H9 (cell line): ENCODE data around the gene ZHX3. TPM values are rescaled to one million over a fixed set of nuclear protein-coding genes. Genes with fewer than 3 reads are reported as not detected.

ENCODE experiments used
- DNase-seq: peaks from one replicate; pipeline ENCODE4 v3.0.0-alpha.2; 2017
- H2AFZ ChIP-seq: one replicate; pipeline ENCODE4 v1.6.1; 2013; ENCODE audit warnings: mild to moderate bottlenecking, low read length, control low read depth, moderate library complexity
- H2AK5ac ChIP-seq: 2 replicates; pipeline ENCODE4 v1.6.1; 2013; ENCODE audit warnings: low read length, control low read depth, mixed read lengths; ENCODE audit not compliant: insufficient read length
- H2BK120ac ChIP-seq: one replicate; pipeline ENCODE4 v1.6.1; 2013; ENCODE audit warnings: low read depth, mild to moderate bottlenecking, low read length, control low read depth, inconsistent platforms; ENCODE audit not compliant: poor library complexity, severe bottlenecking
- H2BK12ac ChIP-seq: 2 replicates; pipeline ENCODE4 v1.6.1; 2013; ENCODE audit warnings: low read length, control low read depth, mixed read lengths, low read depth; ENCODE audit not compliant: insufficient read length
- H2BK15ac ChIP-seq: 2 replicates; pipeline ENCODE4 v1.6.1; 2013; ENCODE audit warnings: low read depth, low read length, control low read depth
- H2BK20ac ChIP-seq: one replicate; pipeline ENCODE4 v1.6.1; 2013; ENCODE audit warnings: low read depth, mild to moderate bottlenecking, low read length, control low read depth, inconsistent platforms; ENCODE audit not compliant: poor library complexity, severe bottlenecking
- H2BK5ac ChIP-seq: 2 replicates; pipeline ENCODE4 v1.6.1; 2013; ENCODE audit warnings: low read length, control low read depth, mixed read lengths; ENCODE audit not compliant: insufficient read length
- H3K14ac ChIP-seq: 2 replicates; pipeline ENCODE4 v1.6.1; 2013; ENCODE audit warnings: low read length, control low read depth; ENCODE audit not compliant: insufficient read depth
- H3K18ac ChIP-seq: 2 replicates; pipeline ENCODE4 v1.6.1; 2013; ENCODE audit warnings: low read depth, mild to moderate bottlenecking, mixed read lengths, low read length, control low read depth; ENCODE audit not compliant: insufficient read length
- H3K23ac ChIP-seq: 2 replicates; pipeline ENCODE4 v1.6.1; 2013; ENCODE audit warnings: low read length, control low read depth, mixed read lengths, low read depth; ENCODE audit not compliant: insufficient read length
- H3K23me2 ChIP-seq: 2 replicates; pipeline ENCODE4 v1.6.1; 2013; ENCODE audit warnings: low read depth, mild to moderate bottlenecking, mixed read lengths, low read length, control low read depth; ENCODE audit not compliant: insufficient read length, poor library complexity, severe bottlenecking
- H3K27ac ChIP-seq: 2 replicates; pipeline ENCODE4 v1.5.1; 2013; ENCODE audit warnings: low read length, control low read depth, mixed read lengths, low read depth; ENCODE audit not compliant: insufficient read length
- H3K27me3 ChIP-seq: 2 replicates; pipeline ENCODE4 v1.6.1; 2013; ENCODE audit warnings: low read length, control low read depth, inconsistent platforms; ENCODE audit not compliant: insufficient read depth
- H3K4ac ChIP-seq: 2 replicates; pipeline ENCODE4 v1.6.1; 2013; ENCODE audit warnings: low read depth, mild to moderate bottlenecking, control low read depth, inconsistent platforms, low read length, moderate library complexity
- H3K4me1 ChIP-seq: 2 replicates; pipeline ENCODE4 v1.6.1; 2013; ENCODE audit warnings: low read length, control low read depth, inconsistent platforms; ENCODE audit not compliant: insufficient read depth
- H3K4me2 ChIP-seq: 2 replicates; pipeline ENCODE4 v1.6.1; 2013; ENCODE audit warnings: low read length, control low read depth, mixed read lengths; ENCODE audit not compliant: insufficient read length, insufficient read depth
- H3K56ac ChIP-seq: 2 replicates; pipeline ENCODE4 v1.6.1; 2013; ENCODE audit warnings: low read depth, mild to moderate bottlenecking, mixed read lengths, low read length, control low read depth; ENCODE audit not compliant: insufficient read length
- H3K79me1 ChIP-seq: 2 replicates; pipeline ENCODE4 v1.6.1; 2013; ENCODE audit warnings: low read depth, mild to moderate bottlenecking, moderate library complexity, low read length, control low read depth, inconsistent platforms; ENCODE audit not compliant: insufficient read depth, poor library complexity, severe bottlenecking
- H3K79me2 ChIP-seq: 2 replicates; pipeline ENCODE4 v1.6.1; 2013; ENCODE audit warnings: low read length, control low read depth, inconsistent platforms; ENCODE audit not compliant: insufficient read depth
- H3K9ac ChIP-seq: 2 replicates; pipeline ENCODE4 v1.6.1; 2013; ENCODE audit warnings: low read length, control low read depth, mixed read lengths; ENCODE audit not compliant: insufficient read length; ENCODE audit errors: extremely low read depth
- H3K9me3 ChIP-seq: one replicate; pipeline ENCODE4 v1.6.1; 2013; ENCODE audit warnings: low read depth, low read length, inconsistent platforms; ENCODE audit not compliant: control insufficient read depth
- H3T11ph ChIP-seq: one replicate; pipeline ENCODE4 v1.6.1; 2013; ENCODE audit warnings: mild to moderate bottlenecking, low read length, control low read depth, inconsistent platforms
- H4K20me1 ChIP-seq: one replicate; pipeline ENCODE4 v1.6.1; 2013; ENCODE audit not compliant: control insufficient read depth, insufficient read length, insufficient read depth
- H4K5ac ChIP-seq: 2 replicates; pipeline ENCODE4 v1.6.1; 2013; ENCODE audit warnings: low read depth, mild to moderate bottlenecking, mixed read lengths, low read length, control low read depth; ENCODE audit not compliant: insufficient read length
- H4K8ac ChIP-seq: replicated peaks from 2 replicates; pipeline ENCODE4 v1.6.1; 2013; ENCODE audit warnings: low read length, control low read depth, mixed read lengths, low read depth; ENCODE audit not compliant: insufficient read length
- H4K91ac ChIP-seq: 2 replicates; pipeline ENCODE4 v1.6.1; 2013; ENCODE audit warnings: low read depth, mild to moderate bottlenecking, moderate library complexity, mixed read lengths, low read length, control low read depth; ENCODE audit not compliant: insufficient read length
- H3K27ac Mint-ChIP-seq, 3 experiments: 2 replicates in 2 of 3; 3 replicates in 1 of 3; pipeline ENCODE4 v1.8.0; 2020 to 2021; ENCODE audit warnings: mixed read lengths in 3 of 3, mild to moderate bottlenecking in 1 of 3, moderate library complexity in 1 of 3
- H3K27me3 Mint-ChIP-seq: 2 replicates; pipeline ENCODE4 v1.8.0; 2021; ENCODE audit warnings: low read depth, mild to moderate bottlenecking, moderate library complexity, mixed read lengths
- H3K36me3 Mint-ChIP-seq, 3 experiments: 2 replicates in 2 of 3; 3 replicates in 1 of 3; pipeline ENCODE4 v1.8.0; 2020 to 2021; ENCODE audit warnings: low read depth in 3 of 3, mixed read lengths in 3 of 3; ENCODE audit not compliant: insufficient read depth in 1 of 3
- H3K4me1 Mint-ChIP-seq, 2 experiments: 2 replicates each; pipeline ENCODE4 v1.8.0; 2020; ENCODE audit warnings: mixed read lengths in 2 of 2
- H3K4me3 Mint-ChIP-seq, 2 experiments: 2 replicates in 1 of 2; 3 replicates in 1 of 2; pipeline ENCODE4 v1.8.0; 2020 to 2021; ENCODE audit warnings: mild to moderate bottlenecking in 2 of 2, mixed read lengths in 2 of 2, moderate library complexity in 1 of 2
- H3K9me3 Mint-ChIP-seq, 2 experiments: 2 replicates in 1 of 2; 3 replicates in 1 of 2; pipeline ENCODE4 v1.8.0; 2020; ENCODE audit warnings: mild to moderate bottlenecking in 2 of 2, mixed read lengths in 2 of 2, moderate library complexity in 1 of 2
- CTCF ChIP-seq: fragments of 200-600 bp; sonication (generic); conservative IDR thresholded peaks from 3 replicates; pipeline ENCODE4 v1.8.0; 2021; ENCODE audit warnings: antibody characterized with exemption, mild to moderate bottlenecking
- WGBS: extraction: QIAGEN DNeasy Blood & Tissue Kit; methylation state at CpG from one replicate; pipeline ENCODE4 v1.1.7; 2013; ENCODE audit warnings: missing lambda C conversion rate, low lambda C conversion rate, mixed read lengths; ENCODE audit not compliant: insufficient read length; ENCODE audit errors: extremely low coverage; 5-methylcytosine and 5-hydroxymethylcytosine counted together
- total RNA-seq: library from RNA; stranded (reverse); gene quantifications from 2 replicates; pipeline ENCODE4 v1.2.1, GENCODE V29; 2021

ZHX3 gene
- total RNA-seq, 1 experiment from 2014 or later, result 4.4 TPM

GRCh38 chr20:41176711-41177552, 140.6 kb downstream of the ZHX3 start:
- Histone ChIP-seq H3K79me2 (no peaks in the 10 kb centered on the region), H3K9me3 (no peaks in the 10 kb centered on the region), H3K23ac (no peak overlapping the region), H2BK120ac (no peak overlapping the region), H3K27me3 (no peaks in the 10 kb centered on the region), H2BK12ac (no peak overlapping the region), H3K4ac (no peak overlapping the region), H2BK5ac (no peak overlapping the region), H2BK15ac (no peak overlapping the region), H3K4me2 (no peak overlapping the region), H4K20me1 (no peaks in the 10 kb centered on the region), H3K27ac (no peak overlapping the region), H3K56ac (no peak overlapping the region), H3K18ac (no peak overlapping the region), H2AK5ac (no peak overlapping the region), H3K9ac (no peak overlapping the region), H3K4me1 (peaks cover 3% of the 10 kb centered on the region; the same call in 1 of the 2 replicates), H3T11ph (no peak overlapping the region), H4K8ac (no peak overlapping the region), H3K79me1 (no peaks in the 10 kb centered on the region), H3K23me2 (no peaks in the 10 kb centered on the region), H4K5ac (no peak overlapping the region), H4K91ac (no peak overlapping the region), H2BK20ac (no peak overlapping the region), H3K14ac (no peak overlapping the region), H2AFZ (no peak overlapping the region)
- Mint-ChIP-seq H3K9me3 (no peaks in the 10 kb centered on the region), H3K4me1 (peaks cover 26 to 38% of the 10 kb centered on the region in 2 experiments), H3K4me3 (no peak overlapping the region), H3K27me3 (no peaks in the 10 kb centered on the region), H3K36me3 (peaks cover 25 to 63% (median 41%) of the 10 kb centered on the region in 3 experiments; a peak in 6 of 7 replicates), H3K27ac (peak overlapping the region; percentile 2 to 8 (median 5); a peak in 3 of 7 replicates)
- peak; percentile 21 for DNase-seq
- WGBS, result no CpG with 5 or more reads among the region's 8 CpGs
- TF ChIP-seq CTCF, result no peak
